ENCODE measurements around the gene ELAPOR1.

The ELAPOR1 gene

GRCh38 chr1:109163551-109163950, 49.6 kb downstream of the ELAPOR1 start:
- peaks cover 2% of the 10 kb centered on the region for H3K36me3 Mint-ChIP-seq (ENCODE audit: low read depth)
- no peaks in the 10 kb centered on the region for H3K27me3 Mint-ChIP-seq
- DNase-seq: no peak
- H3K9me3 Mint-ChIP-seq: no peaks in the 10 kb centered on the region
- H3K4me3 Mint-ChIP-seq: no peak overlapping the region
- no peak overlapping the region for H3K27ac Mint-ChIP-seq
- ATAC-seq: no peak
- H3K4me1 Mint-ChIP-seq: peaks cover 17% of the 10 kb centered on the region
